K562 (cell line): ENCODE data around the gene PHF5A.

Experiments used
- CTBP1 ChIP-seq: fragments of 450-650 bp; IDR thresholded peaks from 2 replicates; pipeline ENCODE4 v1.6.1; 2016; ENCODE audit warnings: borderline replicate concordance
- CTCF ChIP-seq, 3 experiments: IDR thresholded peaks in 2 of 3; conservative IDR thresholded peaks in 1 of 3; 2 replicates each; pipeline ENCODE4 v1.5.1; 2011 to 2012; ENCODE audit warnings: low read length in 3 of 3, mild to moderate bottlenecking in 3 of 3, control low read depth in 2 of 3, improper control_type of control experiment in 1 of 3, inconsistent platforms in 1 of 3, low read depth in 1 of 3, mixed read lengths in 1 of 3, moderate library complexity in 1 of 3; ENCODE audit not compliant: insufficient read depth in 2 of 3
- ETV6 ChIP-seq, 3 experiments: fragments of 150-350 bp in 1 of 3; sonication (generic) in 1 of 3; formaldehyde crosslinking in 1 of 3; IDR thresholded peaks; 2 replicates each; pipeline versions ENCODE4 v1.6.1 to v1.8.0; 2014 to 2022; ENCODE audit warnings: borderline replicate concordance in 2 of 3, low read depth in 2 of 3, antibody characterized with exemption in 1 of 3, low read length in 1 of 3, mild to moderate bottlenecking in 1 of 3, missing genetic modification reagents in 1 of 3
- HDGF ChIP-seq: fragments of 450-650 bp; IDR thresholded peaks from 2 replicates; pipeline ENCODE4 v1.6.1; 2016
- HLTF ChIP-seq: fragments of 450-650 bp; IDR thresholded peaks from 2 replicates; pipeline ENCODE4 v1.6.1; 2016
- POLR2AphosphoS2 ChIP-seq: IDR thresholded peaks from 2 replicates; pipeline ENCODE4 v1.6.1; 2012; ENCODE audit warnings: low read length, improper control_type of control experiment
- ZNF347 ChIP-seq: fragments of 450-650 bp; formaldehyde crosslinking; IDR thresholded peaks from 2 replicates; pipeline ENCODE4 v1.4.0; 2020; ENCODE audit warnings: low read depth, mild to moderate bottlenecking, moderate library complexity
- TF ChIP-seq, protein P1 (sequence below), 2 experiments: fragments of 450-650 bp in 1 of 2; sonication (generic) in 1 of 2; formaldehyde crosslinking in 1 of 2; IDR thresholded peaks in 1 of 2; conservative IDR thresholded peaks in 1 of 2; 2 replicates each; pipeline versions ENCODE4 v1.6.1 to v1.8.1; 2016 to 2023; ENCODE audit warnings: mild to moderate bottlenecking in 2 of 2, moderate library complexity in 2 of 2, inconsistent platforms in 1 of 2, missing genetic modification reagents in 1 of 2
- TF ChIP-seq, protein P2 (sequence below): sonication (generic); formaldehyde crosslinking; IDR thresholded peaks from 2 replicates; pipeline ENCODE4 v1.4.0; 2020; ENCODE audit warnings: mild to moderate bottlenecking, missing genetic modification reagents

- TF ChIP-seq CTBP1: no peak
- TF ChIP-seq, protein P1, sequence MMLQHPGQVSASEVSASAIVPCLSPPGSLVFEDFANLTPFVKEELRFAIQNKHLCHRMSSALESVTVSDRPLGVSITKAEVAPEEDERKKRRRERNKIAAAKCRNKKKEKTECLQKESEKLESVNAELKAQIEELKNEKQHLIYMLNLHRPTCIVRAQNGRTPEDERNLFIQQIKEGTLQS (IDR thresholded peaks at IDR 0.05): no peak
- TF ChIP-seq, protein P1 (CRISPR knock-in tag; conservative IDR thresholded peaks at IDR 0.05): no peak
- no peak for TF ChIP-seq CTCF (IDR thresholded peaks at IDR 0.05 in 2 of 3, conservative IDR thresholded peaks at IDR 0.05 in 1 of 3; ENCODE audit: insufficient read depth in 2 of 3, low read depth in 1 of 3, low read length in 3 of 3)
- TF ChIP-seq ZNF347 (CRISPR knock-in tag): no peak
- no peak for TF ChIP-seq ETV6 (IDR thresholded peaks at IDR 0.05; ENCODE audit: borderline replicate concordance in 1 of 2, low read depth in 2 of 2, low read length in 1 of 2)
- no peak for TF ChIP-seq ETV6 (CRISPR knock-in tag; IDR thresholded peaks at IDR 0.05; ENCODE audit: borderline replicate concordance)
- TF ChIP-seq POLR2AphosphoS2: no peak
- TF ChIP-seq, protein P2, sequence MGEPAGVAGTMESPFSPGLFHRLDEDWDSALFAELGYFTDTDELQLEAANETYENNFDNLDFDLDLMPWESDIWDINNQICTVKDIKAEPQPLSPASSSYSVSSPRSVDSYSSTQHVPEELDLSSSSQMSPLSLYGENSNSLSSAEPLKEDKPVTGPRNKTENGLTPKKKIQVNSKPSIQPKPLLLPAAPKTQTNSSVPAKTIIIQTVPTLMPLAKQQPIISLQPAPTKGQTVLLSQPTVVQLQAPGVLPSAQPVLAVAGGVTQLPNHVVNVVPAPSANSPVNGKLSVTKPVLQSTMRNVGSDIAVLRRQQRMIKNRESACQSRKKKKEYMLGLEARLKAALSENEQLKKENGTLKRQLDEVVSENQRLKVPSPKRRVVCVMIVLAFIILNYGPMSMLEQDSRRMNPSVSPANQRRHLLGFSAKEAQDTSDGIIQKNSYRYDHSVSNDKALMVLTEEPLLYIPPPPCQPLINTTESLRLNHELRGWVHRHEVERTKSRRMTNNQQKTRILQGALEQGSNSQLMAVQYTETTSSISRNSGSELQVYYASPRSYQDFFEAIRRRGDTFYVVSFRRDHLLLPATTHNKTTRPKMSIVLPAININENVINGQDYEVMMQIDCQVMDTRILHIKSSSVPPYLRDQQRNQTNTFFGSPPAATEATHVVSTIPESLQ (CRISPR knock-in tag): no peak
- no peak for TF ChIP-seq HLTF
- no peak for TF ChIP-seq HDGF
Measured at GRCh38 chr22:41504816-41505215, 36.3 kb upstream of the PHF5A start.
